H1 (cell line): ENCODE data around the gene ENO3. TPM values are rescaled to one million over a fixed set of nuclear protein-coding genes. Genes with fewer than 3 reads are reported as not detected.

Experiments used
- BCL11A ChIP-seq, 2 experiments: IDR thresholded peaks; one replicate each; pipeline ENCODE4 v1.6.1; 2011; ENCODE audit warnings: low read depth in 2 of 2, low read length in 2 of 2, mild to moderate bottlenecking in 2 of 2
- BRCA1 ChIP-seq: IDR thresholded peaks from 2 replicates; pipeline ENCODE4 v1.6.1; 2012; ENCODE audit warnings: low read depth, low read length, improper control_type of control experiment
- CHD2 ChIP-seq: IDR thresholded peaks from 2 replicates; pipeline ENCODE4 v1.6.1; 2012; ENCODE audit warnings: low read length, improper control_type of control experiment
- CREB1 ChIP-seq: IDR thresholded peaks from 2 replicates; pipeline ENCODE4 v1.6.1; 2012; ENCODE audit warnings: inconsistent platforms
- CTBP2 ChIP-seq: IDR thresholded peaks from 2 replicates; pipeline ENCODE4 v1.7.0; 2011; ENCODE audit warnings: borderline replicate concordance, mild to moderate bottlenecking, moderate library complexity, mixed read lengths, low read length; ENCODE audit not compliant: insufficient read depth, insufficient read length
- EGR1 ChIP-seq: IDR thresholded peaks from 2 replicates; pipeline ENCODE4 v1.6.1; 2011; ENCODE audit warnings: low read depth, low read length, borderline replicate concordance
- KDM4A ChIP-seq: IDR thresholded peaks from one replicate; pipeline ENCODE4 v1.7.1; 2012; ENCODE audit warnings: low read depth, mild to moderate bottlenecking, moderate library complexity, low read length, inconsistent platforms; ENCODE audit not compliant: severe bottlenecking
- NANOG ChIP-seq: IDR thresholded peaks from 2 replicates; pipeline ENCODE4 v1.6.1; 2011; ENCODE audit warnings: low read length, low read depth, mild to moderate bottlenecking, inconsistent platforms; ENCODE audit not compliant: insufficient read depth, poor library complexity, severe bottlenecking
- NRF1 ChIP-seq: IDR thresholded peaks from 2 replicates; pipeline ENCODE4 v1.6.1; 2011; ENCODE audit warnings: mild to moderate bottlenecking, low read depth, low read length, improper control_type of control experiment
- PHF8 ChIP-seq: fragments of 200-600 bp; sonication (generic); conservative IDR thresholded peaks from 2 replicates; pipeline ENCODE4 v1.7.1; 2012; ENCODE audit warnings: low read depth, mild to moderate bottlenecking, inconsistent platforms, low read length, moderate library complexity
- POLR2AphosphoS5 ChIP-seq: IDR thresholded peaks from 2 replicates; pipeline ENCODE4 v1.6.1; 2011; ENCODE audit warnings: low read depth, low read length
- RBBP5 ChIP-seq: IDR thresholded peaks from 2 replicates; pipeline ENCODE4 v1.7.1; 2012; ENCODE audit warnings: low read depth, mild to moderate bottlenecking, inconsistent platforms, low read length, moderate library complexity, borderline replicate concordance
- RXRA ChIP-seq: IDR thresholded peaks from 2 replicates; pipeline ENCODE4 v1.6.1; 2011; ENCODE audit warnings: low read depth, mild to moderate bottlenecking, low read length, moderate library complexity; ENCODE audit not compliant: insufficient read depth
- SAP30 ChIP-seq: fragments of 300-600 bp; sonication (generic); IDR thresholded peaks from 2 replicates; pipeline ENCODE4 v1.7.1; 2012; ENCODE audit warnings: low read length, moderate library complexity, mild to moderate bottlenecking, inconsistent platforms; ENCODE audit not compliant: insufficient read depth, insufficient replicate concordance
- SIN3A ChIP-seq, 2 experiments: IDR thresholded peaks in 1 of 2; conservative IDR thresholded peaks in 1 of 2; 2 replicates each; pipeline ENCODE4 v1.6.1; 2011 to 2012; ENCODE audit warnings: low read length in 2 of 2, improper control_type of control experiment in 1 of 2, low read depth in 1 of 2, mild to moderate bottlenecking in 1 of 2
- SIRT6 ChIP-seq: IDR thresholded peaks from one replicate; pipeline ENCODE4 v1.7.1; 2012; ENCODE audit warnings: low read length, inconsistent platforms
- SP1 ChIP-seq: IDR thresholded peaks from 2 replicates; pipeline ENCODE4 v1.6.1; 2011; ENCODE audit warnings: low read depth, low read length
- TAF7 ChIP-seq: optimal IDR thresholded peaks from 2 replicates; pipeline ENCODE3; 2011; ENCODE audit warnings: low read depth, mild to moderate bottlenecking, inconsistent platforms, low read length, moderate library complexity, borderline replicate concordance
- TBP ChIP-seq: IDR thresholded peaks from 2 replicates; pipeline ENCODE4 v1.6.1; 2011; ENCODE audit warnings: low read depth, low read length, improper control_type of control experiment
- TEAD4 ChIP-seq: IDR thresholded peaks from 2 replicates; pipeline ENCODE4 v1.6.1; 2012; ENCODE audit warnings: low read depth, low read length, inconsistent platforms, mixed read lengths
- ZNF274 ChIP-seq: IDR thresholded peaks from 2 replicates; pipeline ENCODE4 v1.7.0; 2012; ENCODE audit warnings: low read length, borderline replicate concordance; ENCODE audit errors: extremely low read depth
- polyA plus RNA-seq, 7 experiments: library from polyadenylated mRNA; depleted of rRNA in 3 of 7; stranded (reverse) in 5 of 7; unstranded in 2 of 7; fragments of >200 nt in 5 of 7; fragments of 200-250 nt in 2 of 7; gene quantifications; 1 replicate in 5 of 7; 2 replicates in 1 of 7; 4 replicates in 1 of 7; pipeline versions ENCODE4 v1.2.1 to v1.2.3, GENCODE V29; 2011 to 2013; ENCODE audit warnings: missing spikeins in 2 of 7, mixed read lengths in 2 of 7
- total RNA-seq: library from RNA; stranded (reverse); fragmentation: NEBNext Ultra II Directional; extraction: Animal tissue kit (Norgen Biotek cat#: 25700); gene quantifications from 2 replicates; pipeline ENCODE4 v1.2.1, GENCODE V29; 2021
- TF ChIP-seq, protein P1 (sequence below): IDR thresholded peaks from 2 replicates; pipeline ENCODE4 v1.6.1; 2012; ENCODE audit warnings: inconsistent platforms

Gene ENO3
- total and polyA plus RNA-seq, 2 of the 8 experiments (the other 6 are each of a cell fraction or from before 2014, with no cell fraction given): 25.0 to 25.7 TPM

- TF ChIP-seq CTBP2 (no peak), ZNF274 (no peak), TAF7 (peak; percentile 64), CREB1 (no peak; the same call in 1 of the 2 replicates), RBBP5 (peak; percentile 31; the same call in 1 of the 2 replicates), SIRT6 (no peak), SP1 (0 out of 2 replicates have a peak, but pooled peaks have one; percentile 7), BRCA1 (peak; percentile 99), KDM4A (peak; percentile 100), TBP (peak; percentile 45), POLR2AphosphoS5 (peak; percentile 58; the same call in 1 of the 2 replicates), TEAD4 (no peak), CHD2 (peak; percentile 100), SIN3A (conservative IDR thresholded peaks at IDR 0.05 in 1 of 2, IDR thresholded peaks at IDR 0.05 in 1 of 2; ENCODE audit: low read depth in 1 of 2, low read length in 2 of 2) (peak; percentile 79 to 90; a peak in 2 of 4 replicates), BCL11A (IDR thresholded peaks at IDR 0.05; ENCODE audit: low read depth in 2 of 2, low read length in 2 of 2) (no peak), PHF8 (peak; percentile 84), NRF1 (peak; percentile 70), RXRA (no peak), SAP30 (no peak), NANOG (no peak), EGR1 (no peak)
- TF ChIP-seq, protein P1, sequence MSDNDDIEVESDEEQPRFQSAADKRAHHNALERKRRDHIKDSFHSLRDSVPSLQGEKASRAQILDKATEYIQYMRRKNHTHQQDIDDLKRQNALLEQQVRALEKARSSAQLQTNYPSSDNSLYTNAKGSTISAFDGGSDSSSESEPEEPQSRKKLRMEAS: peak; percentile 52
These were observed 10.9 kb upstream of the ENO3 start, which contains the start of the genes RNF167 and SLC25A11 (continued) for GRCh38 chr17:4939796-4940554.
